Breast epithelium (tissue), 3 donors: ENCODE results near the gene SHB.

Experiments
- CTCF ChIP-seq, 3 donors: fragments of 450-650 bp; IDR thresholded peaks; one replicate each; pipeline ENCODE4 v1.5.1; 2016 to 2017; ENCODE audit warnings: antibody characterized with exemption in 3 of 3, mild to moderate bottlenecking in 3 of 3, moderate library complexity in 3 of 3
- POLR2A ChIP-seq: fragments of 450-650 bp; IDR thresholded peaks from one replicate; pipeline ENCODE4 v1.6.1; 2016; ENCODE audit warnings: antibody characterized with exemption, mild to moderate bottlenecking, moderate library complexity
- POLR2AphosphoS5 ChIP-seq, 3 donors: sonication (generic); formaldehyde crosslinking; IDR thresholded peaks; one replicate each; pipeline ENCODE4 v1.6.1; 2017; ENCODE audit warnings: antibody characterized with exemption in 3 of 3

GRCh38 chr9:37952731-37953130 is 116.3 kb downstream of the SHB start:
- TF ChIP-seq CTCF (IDR thresholded peaks at IDR 0.05) (no peak), POLR2A (no peak), POLR2AphosphoS5 (IDR thresholded peaks at IDR 0.05) (no peak)
